HG02678 (cell line): Measurements from ENCODE around the gene CD40LG.

Experiments
- ATAC-seq: cut with Tn5 transposase; IDR thresholded peaks from one replicate; pipeline ENCODE4 v1.9.1; 2021; ENCODE audit warnings: mild to moderate bottlenecking, moderate library complexity; ENCODE audit not compliant: unreplicated experiment

CD40LG gene

GRCh38 chrX:136646602-136647239 is 1.2 kb upstream of the CD40LG start:
- peak; percentile 68 for ATAC-seq

DNA sequence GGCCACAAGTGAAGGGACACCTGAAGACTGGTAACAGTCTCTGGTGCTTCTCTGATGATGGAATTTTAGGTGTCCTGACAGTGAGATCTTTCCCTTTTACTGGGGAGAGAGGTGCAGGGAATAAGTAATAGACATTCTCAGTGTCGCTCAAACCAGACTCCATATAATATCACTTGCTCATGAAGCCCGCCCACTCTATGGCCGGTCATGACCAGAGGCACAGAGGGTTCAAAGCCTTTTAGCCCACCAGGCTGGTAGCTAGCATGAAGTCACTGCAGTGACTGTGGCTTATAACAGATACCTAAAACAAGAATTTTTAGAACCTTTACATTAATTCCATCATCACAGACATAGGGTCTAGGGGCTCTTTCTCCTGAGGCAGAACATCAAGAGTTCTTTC is 2.9 kb downstream of the CD40LG start:
- no peak for ATAC-seq

DNA sequence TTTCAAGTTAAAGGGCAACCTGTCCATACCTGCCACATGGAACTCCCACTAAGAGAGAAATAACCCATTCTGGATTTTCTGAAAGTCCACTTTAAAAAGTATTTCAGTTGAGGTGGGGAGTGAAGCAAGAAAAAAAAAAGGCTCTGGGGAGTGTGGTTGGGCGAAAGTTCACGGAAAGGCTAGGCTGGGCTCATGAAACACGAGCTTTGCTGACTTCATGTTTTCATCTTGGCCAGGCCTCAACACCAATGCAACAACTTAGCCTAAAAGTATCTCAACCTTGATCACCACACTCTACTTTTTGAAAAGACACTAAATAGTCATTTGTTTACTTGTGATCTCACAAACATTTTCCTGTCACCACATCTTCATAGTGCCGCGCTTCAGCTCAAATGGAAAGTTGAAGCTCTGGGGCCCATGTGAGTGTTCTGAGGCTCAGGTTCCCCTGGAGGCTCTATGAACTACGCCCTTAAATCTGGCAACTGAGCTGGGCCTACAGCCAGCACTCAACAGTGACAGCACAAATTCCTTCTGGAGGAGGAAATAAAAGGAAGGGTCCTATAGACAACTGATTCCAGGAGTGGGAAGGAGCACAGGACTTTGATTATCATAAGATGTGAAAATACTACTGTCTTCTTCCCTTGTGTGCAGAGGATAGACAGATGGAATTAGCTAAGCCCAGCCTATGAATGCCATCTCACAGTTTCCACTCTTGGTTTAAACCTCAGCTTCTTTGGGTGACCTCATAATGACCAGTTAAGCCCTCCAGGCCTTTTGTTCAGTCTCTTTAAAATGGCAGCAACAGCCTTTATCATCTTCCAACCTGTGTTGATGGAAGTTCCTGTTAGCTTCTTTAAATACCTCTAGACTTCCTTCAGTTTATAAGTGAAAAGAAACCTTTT is 5.1 kb downstream of the CD40LG start:
- no peak for ATAC-seq

GRCh38 chrX:136656361-136656964 is 8.5 kb downstream of the CD40LG start:
- ATAC-seq, result no peak

DNA sequence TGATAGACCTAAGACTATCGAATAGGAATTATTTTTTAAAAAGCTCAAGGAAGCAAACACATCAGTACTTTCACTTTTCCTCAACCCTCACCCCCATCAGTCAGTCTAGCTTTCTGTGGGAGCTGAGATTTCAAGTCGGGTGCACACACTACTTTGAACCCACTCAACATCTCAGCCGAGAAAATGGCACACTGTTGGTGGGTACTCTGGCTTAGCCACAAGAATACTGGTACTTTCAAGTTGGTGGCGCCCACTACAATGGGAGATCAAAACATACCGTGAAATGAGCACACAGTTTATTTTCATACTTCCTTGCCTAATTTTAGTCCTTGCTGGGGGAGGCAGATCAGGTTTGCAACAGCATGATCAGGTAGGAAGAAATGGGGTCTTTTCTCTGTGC is 10.2 kb downstream of the CD40LG start:
- no peak for ATAC-seq

DNA sequence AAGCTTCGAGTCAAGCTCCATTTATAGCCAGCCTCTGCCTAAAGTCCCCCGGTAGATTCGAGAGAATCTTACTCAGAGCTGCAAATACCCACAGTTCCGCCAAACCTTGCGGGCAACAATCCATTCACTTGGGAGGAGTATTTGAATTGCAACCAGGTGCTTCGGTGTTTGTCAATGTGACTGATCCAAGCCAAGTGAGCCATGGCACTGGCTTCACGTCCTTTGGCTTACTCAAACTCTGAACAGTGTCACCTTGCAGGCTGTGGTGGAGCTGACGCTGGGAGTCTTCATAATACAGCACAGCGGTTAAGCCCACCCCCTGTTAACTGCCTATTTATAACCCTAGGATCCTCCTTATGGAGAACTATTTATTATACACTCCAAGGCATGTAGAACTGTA is 11.2 kb downstream of the CD40LG start:
- no peak for ATAC-seq

GRCh38 chrX:136660896-136661295 is 12.9 kb downstream of the CD40LG start:
- ATAC-seq, result no peak

- no peak for ATAC-seq
These were observed 14.1 kb downstream of the CD40LG start for GRCh38 chrX:136662104-136662503.

DNA sequence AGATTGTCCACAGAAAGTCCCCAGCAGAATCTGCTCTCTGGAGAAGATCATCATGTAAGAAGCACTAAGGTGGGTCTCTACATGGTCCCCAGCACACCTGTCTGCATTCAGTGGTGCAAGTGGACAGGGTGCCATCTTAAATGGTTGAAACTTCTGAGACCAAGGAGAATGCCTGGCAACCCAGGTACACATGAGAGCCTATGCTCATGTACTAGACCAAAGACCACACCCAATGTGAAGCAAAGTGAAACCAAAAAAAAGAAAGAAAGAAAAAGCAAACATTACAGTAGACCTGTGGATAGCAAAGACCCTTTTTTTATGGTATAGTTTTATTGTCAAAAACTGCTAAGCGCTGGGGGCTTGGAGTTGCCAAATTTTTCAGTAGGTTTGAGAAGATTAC is 15.0 kb downstream of the CD40LG start:
- ATAC-seq, result no peak

DNA sequence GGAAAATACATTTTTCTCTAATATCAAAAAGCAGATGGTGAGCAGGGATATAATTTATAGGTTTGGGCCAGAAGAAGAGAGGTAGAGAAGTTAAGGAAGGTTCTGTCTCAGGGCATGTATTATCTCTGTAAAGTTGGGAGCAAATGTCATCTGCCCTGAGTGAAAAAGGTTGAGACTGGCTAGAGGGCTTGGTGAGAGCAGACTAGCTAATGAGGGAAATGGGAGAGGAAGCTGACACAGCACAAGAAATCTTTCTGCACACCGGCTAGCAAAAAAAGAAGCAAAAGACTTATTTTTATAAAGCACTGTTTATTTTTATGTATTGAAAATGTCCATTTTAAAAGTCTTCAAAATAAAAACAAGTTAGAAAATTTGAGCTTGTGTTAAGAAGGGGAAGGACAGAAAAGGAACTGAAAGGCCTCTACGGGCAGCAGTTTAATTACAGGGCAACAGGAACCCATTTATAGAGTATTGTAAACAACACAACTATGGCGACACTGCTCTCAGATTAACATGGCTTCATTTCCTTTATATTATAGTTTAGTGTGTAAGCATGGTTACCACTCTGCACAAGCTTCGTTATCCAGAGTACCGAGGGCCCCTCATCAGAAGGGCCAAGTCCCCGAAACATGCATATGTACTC is 17.4 kb downstream of the CD40LG start:
- ATAC-seq, result peak; percentile 69

DNA sequence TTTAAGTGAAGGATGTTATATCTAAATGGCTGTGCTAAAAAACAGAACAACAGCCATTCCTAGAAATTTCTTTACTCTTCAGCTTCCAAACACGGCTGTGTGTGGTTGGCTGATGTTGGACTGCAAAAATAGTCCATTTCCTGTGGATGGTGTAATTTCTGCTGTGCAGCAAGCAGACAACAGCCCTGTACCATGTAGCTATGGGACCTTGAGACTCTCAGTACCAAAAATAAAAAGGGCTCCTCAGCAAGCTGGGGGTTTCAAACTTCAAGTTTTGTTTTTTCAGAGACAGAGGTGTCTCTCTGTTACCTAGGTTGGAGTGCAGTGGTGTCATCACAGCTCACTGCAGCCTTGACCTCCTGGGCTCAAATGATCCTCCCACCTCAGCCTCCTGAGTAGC is 18.1 kb downstream of the CD40LG start:
- no peak for ATAC-seq

- ATAC-seq, result no peak
These were observed 19.6 kb downstream of the CD40LG start for GRCh38 chrX:136667446-136668168.

DNA sequence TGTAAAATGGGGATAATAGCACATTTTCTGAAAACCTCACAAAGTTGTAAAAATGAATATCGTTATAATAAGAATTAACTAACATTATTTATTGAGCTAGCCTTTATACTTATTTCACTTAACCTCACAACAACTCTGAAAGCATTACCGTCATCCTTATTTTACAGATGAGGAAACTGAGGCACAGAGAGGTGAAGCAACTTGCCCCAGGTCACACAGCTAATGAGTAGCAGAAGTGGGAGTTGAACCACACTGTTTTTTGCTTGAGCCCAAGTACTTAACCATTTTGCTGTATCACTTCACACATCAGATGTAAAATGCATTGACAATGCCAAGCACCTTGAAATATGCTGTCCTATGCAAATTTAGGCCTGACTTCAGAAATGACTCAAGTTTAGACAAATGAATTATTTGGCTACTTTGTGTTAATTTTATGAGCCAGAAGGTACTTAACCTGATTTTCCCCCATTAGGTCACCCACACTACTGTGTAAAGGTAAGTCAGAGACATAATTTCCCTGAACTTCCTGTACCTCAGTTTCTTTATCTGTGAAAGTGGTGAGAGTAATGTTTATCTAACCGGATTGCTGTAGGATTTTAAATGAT is 23.1 kb downstream of the CD40LG start:
- ATAC-seq, result no peak

DNA sequence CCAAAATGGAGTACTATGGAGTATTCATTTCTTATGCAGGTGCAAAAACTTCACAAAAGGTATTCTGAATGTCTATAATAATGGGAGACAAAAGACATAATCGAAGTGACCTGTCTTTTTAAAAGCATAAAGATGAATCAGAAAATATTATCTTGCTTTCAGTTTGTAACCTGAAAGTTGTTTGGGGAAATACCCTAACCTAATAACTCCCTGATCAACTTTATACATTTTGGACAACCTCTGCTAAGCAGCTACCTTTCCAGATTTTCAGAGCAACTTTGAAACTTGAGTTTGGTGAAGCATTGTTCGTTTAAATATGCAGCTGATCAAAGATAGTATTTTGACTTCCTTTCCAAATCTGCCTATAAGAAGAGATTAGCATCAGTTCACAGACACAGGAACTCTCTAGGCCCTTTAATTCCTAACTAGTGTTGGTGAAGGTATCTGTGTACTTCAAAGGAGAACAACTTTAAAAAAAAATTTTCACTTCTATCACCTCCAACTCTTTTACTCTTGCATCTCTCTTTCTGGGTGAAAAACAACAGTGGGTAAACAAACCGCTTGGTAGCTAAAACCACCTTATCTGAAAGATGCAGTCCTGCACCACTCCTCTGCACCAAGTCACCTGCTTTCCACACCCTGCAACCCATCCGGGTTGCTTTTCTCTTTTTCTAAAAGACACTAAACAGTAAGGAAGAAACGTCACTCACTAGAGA is 26.5 kb downstream of the CD40LG start:
- ATAC-seq, result peak; percentile 32

DNA sequence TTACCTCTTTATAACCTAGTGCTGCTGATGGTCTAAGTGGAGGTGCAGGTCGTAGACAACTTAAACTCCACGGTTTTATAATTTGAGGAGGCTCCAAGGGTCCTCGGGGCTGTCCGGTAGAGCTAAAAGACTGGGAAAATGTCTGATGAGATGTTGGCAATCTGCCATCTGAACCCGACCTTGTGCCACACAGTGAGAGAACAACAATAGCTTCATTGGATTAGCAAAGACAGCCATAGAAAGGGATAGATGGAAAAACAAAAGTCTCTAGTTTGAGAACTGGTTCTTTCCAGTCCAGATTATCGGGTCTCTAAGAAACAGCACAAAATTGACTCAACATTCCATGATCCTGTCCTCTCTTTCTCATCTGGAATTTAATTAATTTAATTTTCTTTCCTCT is 31.6 kb downstream of the CD40LG start:
- ATAC-seq, result no peak

DNA sequence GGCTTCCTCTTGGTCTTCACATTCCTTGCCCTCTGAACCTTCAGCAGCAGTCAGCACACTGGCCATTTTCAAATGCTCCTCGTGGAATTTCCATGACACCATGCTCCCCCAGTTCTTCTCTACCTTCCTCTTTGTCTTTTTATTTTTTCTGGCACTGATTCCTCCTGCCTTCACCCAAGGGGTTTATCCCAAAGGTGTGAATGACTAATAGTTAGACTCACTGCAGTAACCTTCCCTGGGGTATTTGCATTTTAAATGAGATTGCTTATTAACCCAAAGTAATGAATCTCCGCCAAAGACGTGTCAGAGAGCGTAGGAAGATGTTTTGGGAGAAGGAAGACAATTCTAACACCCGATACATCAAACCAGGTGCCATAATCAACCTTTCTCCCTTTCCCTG is 36.2 kb downstream of the CD40LG start:
- ATAC-seq, result no peak

DNA sequence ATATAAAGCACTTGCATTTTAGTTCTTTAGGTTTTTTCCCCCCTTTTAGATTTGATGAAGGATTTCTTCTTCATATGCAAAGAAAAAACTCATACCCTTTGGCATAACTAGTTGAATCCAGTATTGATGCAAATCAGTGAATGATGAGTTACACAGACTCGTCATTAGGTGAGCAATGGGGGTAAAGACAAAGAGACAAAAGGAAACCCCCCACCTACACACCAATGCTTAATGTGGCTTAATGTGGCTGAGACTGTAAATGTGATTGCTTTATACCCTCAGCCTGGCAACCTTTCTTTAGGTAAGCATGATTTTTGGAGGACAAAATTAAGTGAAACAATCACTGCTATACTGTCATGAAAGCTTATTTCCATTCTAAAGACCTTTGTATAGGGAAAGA is 39.5 kb downstream of the CD40LG start:
- no peak for ATAC-seq

GRCh38 chrX:136689436-136689835 is 41.5 kb downstream of the CD40LG start:
- ATAC-seq, result no peak

DNA sequence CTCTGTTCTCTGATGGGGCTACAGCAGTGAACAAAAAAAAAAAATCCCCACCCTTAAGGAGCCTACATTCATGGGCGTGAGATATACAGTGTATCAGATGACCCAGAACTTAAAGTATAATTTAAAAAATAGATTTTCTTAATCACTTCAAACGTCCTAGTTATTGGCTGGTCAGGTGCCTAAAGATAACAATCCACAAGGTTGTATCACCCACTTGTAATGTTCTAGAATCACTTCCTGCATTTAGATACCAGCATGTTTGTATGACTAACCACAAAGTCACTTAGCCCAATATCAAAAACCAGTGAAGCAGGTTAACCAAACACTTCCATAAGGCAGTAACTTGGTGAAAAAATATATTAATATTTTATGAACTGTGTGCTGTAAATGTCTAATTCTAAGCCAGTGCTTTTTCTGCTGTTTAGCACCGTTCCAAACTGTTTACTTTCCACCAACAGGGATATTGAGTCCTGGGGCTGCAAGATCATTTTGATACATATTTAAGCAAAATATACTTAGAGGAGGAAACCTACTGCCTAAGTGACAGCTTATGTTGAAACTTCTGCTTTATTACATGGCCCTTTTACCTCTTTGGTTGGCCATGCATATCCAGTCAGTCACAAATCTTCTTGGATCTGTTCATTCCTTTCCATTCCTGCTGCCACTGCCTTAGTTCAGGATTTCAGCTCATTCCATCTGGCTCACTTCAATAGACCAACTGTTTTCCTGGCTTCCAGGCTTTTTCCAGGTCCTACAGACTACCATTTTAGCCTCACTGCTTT is 43.3 kb downstream of the CD40LG start:
- no peak for ATAC-seq
